HEK293T (cell line): ENCODE results near the gene TLE4.
A peak's percentile ranks its signal among the peaks of the same experiment; 100 is the strongest.

Experiments
- CTCF ChIA-PET: fragments of 350-600 bp; formaldehyde crosslinking; extraction: SDS; loops from one replicate; lab custom pipeline; 2021; ENCODE audit warnings: antibody characterized with exemption, inconsistent platforms; lab: Yijun Ruan, JAX
- POLR2A ChIA-PET: fragments of 350-600 bp; formaldehyde crosslinking; extraction: SDS; loops from one replicate; lab custom pipeline; 2020; ENCODE audit warnings: antibody characterized with exemption, inconsistent platforms; lab: Yijun Ruan, JAX
- DNase-seq: peaks from one replicate; pipeline ENCODE4 v3.0.0; 2012; ENCODE audit warnings: mixed read lengths; ENCODE audit errors: extremely low spot score
- ARNT ChIP-seq: fragments of 450-650 bp; IDR thresholded peaks from 2 replicates; pipeline ENCODE4 v1.6.1; 2017; ENCODE audit warnings: mild to moderate bottlenecking
- BHLHE40 ChIP-seq: fragments of 450-650 bp; IDR thresholded peaks from 2 replicates; pipeline ENCODE4 v1.6.1; 2016; ENCODE audit warnings: mild to moderate bottlenecking, moderate library complexity, borderline replicate concordance
- CTBP1 ChIP-seq: fragments of 450-650 bp; IDR thresholded peaks from 2 replicates; pipeline ENCODE4 v1.6.1; 2016; ENCODE audit warnings: borderline replicate concordance
- ELF4 ChIP-seq: fragments of 450-650 bp; IDR thresholded peaks from 2 replicates; pipeline ENCODE4 v1.6.1; 2017; ENCODE audit warnings: antibody characterized with exemption
- FOXA1 ChIP-seq: fragments of 450-650 bp; IDR thresholded peaks from 2 replicates; pipeline ENCODE4 v1.6.1; 2016; ENCODE audit warnings: mild to moderate bottlenecking
- FOXK2 ChIP-seq: fragments of 450-650 bp; IDR thresholded peaks from 2 replicates; pipeline ENCODE4 v1.6.1; 2016; ENCODE audit warnings: mild to moderate bottlenecking
- FOXM1 ChIP-seq: fragments of 450-650 bp; IDR thresholded peaks from 2 replicates; pipeline ENCODE4 v1.6.1; 2017; ENCODE audit warnings: mild to moderate bottlenecking, borderline replicate concordance
- HDGF ChIP-seq: fragments of 450-650 bp; IDR thresholded peaks from 2 replicates; pipeline ENCODE4 v1.6.1; 2017; ENCODE audit warnings: antibody characterized with exemption, borderline replicate concordance
- L3MBTL2 ChIP-seq: fragments of 450-650 bp; conservative IDR thresholded peaks from 2 replicates; pipeline ENCODE4 v1.6.1; 2016; ENCODE audit warnings: mild to moderate bottlenecking
- LEF1 ChIP-seq: fragments of 450-650 bp; IDR thresholded peaks from 2 replicates; pipeline ENCODE4 v1.6.1; 2017; ENCODE audit warnings: mild to moderate bottlenecking, borderline replicate concordance
- NFRKB ChIP-seq: fragments of 450-650 bp; IDR thresholded peaks from 2 replicates; pipeline ENCODE4 v1.6.1; 2016; ENCODE audit warnings: mild to moderate bottlenecking, moderate library complexity
- SP1 ChIP-seq: fragments of 450-650 bp; IDR thresholded peaks from 2 replicates; pipeline ENCODE4 v1.6.1; 2017
- SUZ12 ChIP-seq: fragments of 450-650 bp; IDR thresholded peaks from 2 replicates; pipeline ENCODE4 v1.6.1; 2016; ENCODE audit warnings: mild to moderate bottlenecking
- TARDBP ChIP-seq: fragments of 450-650 bp; IDR thresholded peaks from 2 replicates; pipeline ENCODE4 v1.6.1; 2016
- ZNF384 ChIP-seq: fragments of 450-650 bp; IDR thresholded peaks from 2 replicates; pipeline ENCODE4 v1.6.1; 2016
- TF ChIP-seq, protein P1 (sequence below): fragments of 450-650 bp; IDR thresholded peaks from 2 replicates; pipeline ENCODE4 v1.6.1; 2016

The TLE4 gene

DNA sequence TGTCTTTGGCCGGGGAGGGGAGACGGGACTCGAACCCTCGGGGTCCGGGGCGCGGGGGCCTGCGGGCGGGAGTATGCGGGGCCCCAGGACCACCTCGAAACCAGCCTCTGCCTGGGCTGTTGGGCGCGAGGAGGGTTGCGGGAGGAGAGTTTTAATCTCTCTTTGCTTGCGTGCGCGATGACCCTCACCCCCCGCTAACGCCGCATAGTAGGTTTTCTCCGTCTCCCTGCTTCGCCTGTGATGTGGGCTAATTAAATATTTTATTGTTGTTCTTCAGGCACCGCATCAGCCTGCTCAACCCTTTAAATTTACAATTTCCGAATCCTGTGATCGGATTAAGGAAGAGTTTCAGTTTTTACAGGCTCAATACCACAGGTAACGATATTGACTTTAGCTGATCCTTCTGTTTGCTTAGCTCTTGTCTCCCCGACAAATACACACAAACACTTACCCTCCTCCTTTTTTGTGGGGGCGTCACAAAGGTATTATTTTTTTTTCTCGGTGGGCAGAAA, 1.7 kb downstream of the TLE4 start:
- ChIA-PET CTCF (interaction anchor here (1.3 kb wide), 1 partner anchor 11 kb away, joined by 3 read pairs; no protein-coding TSS in a partner anchor), POLR2A (interaction anchor here (0.5 to 1.6 kb wide), 5 partner anchors 51 to 317 kb away, joined by 3 to 4 read pairs (median 3); no protein-coding TSS in a partner anchor)
- peak; percentile 64 for DNase-seq
- TF ChIP-seq L3MBTL2 (no peak), TARDBP (no peak), BHLHE40 (no peak), CTBP1 (no peak), ZNF384 (no peak), FOXK2 (no peak), FOXM1 (no peak), NFRKB (no peak), LEF1 (no peak), SUZ12 (no peak), FOXA1 (no peak), SP1 (no peak), ARNT (no peak), HDGF (no peak), ELF4 (no peak)
- TF ChIP-seq, protein P1, sequence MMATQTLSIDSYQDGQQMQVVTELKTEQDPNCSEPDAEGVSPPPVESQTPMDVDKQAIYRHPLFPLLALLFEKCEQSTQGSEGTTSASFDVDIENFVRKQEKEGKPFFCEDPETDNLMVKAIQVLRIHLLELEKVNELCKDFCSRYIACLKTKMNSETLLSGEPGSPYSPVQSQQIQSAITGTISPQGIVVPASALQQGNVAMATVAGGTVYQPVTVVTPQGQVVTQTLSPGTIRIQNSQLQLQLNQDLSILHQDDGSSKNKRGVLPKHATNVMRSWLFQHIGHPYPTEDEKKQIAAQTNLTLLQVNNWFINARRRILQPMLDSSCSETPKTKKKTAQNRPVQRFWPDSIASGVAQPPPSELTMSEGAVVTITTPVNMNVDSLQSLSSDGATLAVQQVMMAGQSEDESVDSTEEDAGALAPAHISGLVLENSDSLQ, result no peak

- POLR2A ChIA-PET, result interaction anchor here (0.7 to 1.6 kb wide), 5 partner anchors 14 to 318 kb away, joined by 3 to 4 read pairs (median 3); no protein-coding TSS in a partner anchor
- CTCF ChIA-PET, result interaction anchor here (0.6 to 1.3 kb wide), 4 partner anchors 11 to 325 kb away, joined by 3 to 6 read pairs (median 3); no protein-coding TSS in a partner anchor
- no peak for DNase-seq
- TF ChIP-seq NFRKB (no peak), CTBP1 (no peak), L3MBTL2 (no peak), FOXA1 (no peak), HDGF (no peak), LEF1 (no peak), ARNT (no peak), SUZ12 (no peak), TARDBP (no peak), BHLHE40 (no peak), SP1 (no peak), ZNF384 (no peak), ELF4 (no peak), FOXM1 (no peak), FOXK2 (no peak)
- TF ChIP-seq, protein P1, result no peak
Measured at GRCh38 chr9:79574136-79574535, 2.4 kb downstream of the TLE4 start.

DNA sequence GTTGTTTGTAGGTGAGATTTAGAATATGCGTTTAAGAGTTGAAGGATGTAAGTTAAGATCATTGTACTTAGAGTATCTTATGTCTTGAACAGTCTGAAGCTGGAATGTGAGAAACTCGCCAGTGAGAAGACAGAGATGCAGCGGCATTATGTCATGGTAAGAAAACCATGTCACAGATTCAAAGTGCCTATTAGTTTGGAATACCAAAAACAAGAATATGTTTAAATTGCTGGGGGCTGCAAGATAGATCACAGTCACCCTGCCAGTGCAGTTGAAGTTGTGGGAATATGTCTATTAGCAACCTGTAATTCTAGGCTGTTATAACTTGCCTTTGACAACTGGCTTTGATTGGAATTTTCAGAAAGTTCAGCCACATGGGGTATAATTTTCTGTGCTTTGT, 3.0 kb downstream of the TLE4 start:
- TF ChIP-seq ELF4 (no peak), FOXK2 (no peak), ARNT (no peak), SP1 (no peak), LEF1 (no peak), HDGF (no peak), TARDBP (no peak), L3MBTL2 (no peak), SUZ12 (no peak), CTBP1 (no peak), ZNF384 (no peak), BHLHE40 (no peak), FOXA1 (no peak), FOXM1 (no peak), NFRKB (no peak)
- TF ChIP-seq, protein P1, result no peak
- DNase-seq, result no peak
- CTCF ChIA-PET, result interaction anchor here (0.6 to 1.3 kb wide), 4 partner anchors 10 to 325 kb away, joined by 3 to 6 read pairs (median 3); no protein-coding TSS in a partner anchor
- POLR2A ChIA-PET, result interaction anchor here (0.7 to 1.6 kb wide), 3 partner anchors 15 to 318 kb away, joined by 3 to 4 read pairs (median 4); no protein-coding TSS in a partner anchor

- CTCF ChIA-PET, result no interaction called here
- TF ChIP-seq HDGF, result no peak
- TF ChIP-seq LEF1, result no peak
- TF ChIP-seq FOXM1, result no peak
- no peak for TF ChIP-seq NFRKB
- TF ChIP-seq ELF4, result no peak
- TF ChIP-seq BHLHE40, result no peak
- no peak for TF ChIP-seq SUZ12
- no peak for TF ChIP-seq ZNF384
- no peak for TF ChIP-seq CTBP1
- TF ChIP-seq, protein P1, result no peak
- TF ChIP-seq FOXA1, result no peak
- TF ChIP-seq TARDBP, result no peak
- TF ChIP-seq SP1, result no peak
- TF ChIP-seq ARNT, result no peak
- TF ChIP-seq L3MBTL2, result no peak
- TF ChIP-seq FOXK2, result no peak
- POLR2A ChIA-PET, result no interaction called here
- no peak for DNase-seq
Measured at GRCh38 chr9:79575547-79575946, 3.8 kb downstream of the TLE4 start.
